Glutamatergic neuron (in vitro differentiated cells): Measurements from ENCODE around the gene SS18L1. TPM values are rescaled to one million over a fixed set of nuclear protein-coding genes. Genes with fewer than 3 reads are reported as not detected.

ENCODE experiments used
- DNase-seq: peaks from one replicate; pipeline ENCODE4 v3.0.0; 2022
- H3K27ac Mint-ChIP-seq: one replicate; pipeline ENCODE4 v1.8.0; 2020; ENCODE audit warnings: mild to moderate bottlenecking, mixed read lengths, inconsistent platforms; ENCODE audit not compliant: unreplicated experiment
- H3K27me3 Mint-ChIP-seq: one replicate; pipeline ENCODE4 v1.8.0; 2020; ENCODE audit warnings: mild to moderate bottlenecking, moderate library complexity, mixed read lengths, inconsistent platforms; ENCODE audit not compliant: unreplicated experiment
- H3K36me3 Mint-ChIP-seq: one replicate; pipeline ENCODE4 v1.8.0; 2020; ENCODE audit warnings: mild to moderate bottlenecking, mixed read lengths, inconsistent platforms; ENCODE audit not compliant: unreplicated experiment
- H3K4me1 Mint-ChIP-seq: one replicate; pipeline ENCODE4 v1.8.0; 2020; ENCODE audit warnings: mild to moderate bottlenecking, low read depth, mixed read lengths, inconsistent platforms; ENCODE audit not compliant: unreplicated experiment
- H3K4me3 Mint-ChIP-seq: one replicate; pipeline ENCODE4 v1.8.0; 2020; ENCODE audit warnings: mild to moderate bottlenecking, mixed read lengths, inconsistent platforms; ENCODE audit not compliant: unreplicated experiment
- H3K9me3 Mint-ChIP-seq: one replicate; pipeline ENCODE4 v1.8.0; 2020; ENCODE audit warnings: mild to moderate bottlenecking, moderate library complexity, mixed read lengths, inconsistent platforms; ENCODE audit not compliant: unreplicated experiment
- total RNA-seq: library from RNA; stranded (reverse); fragmentation: NEBNext Ultra II Directional; extraction: Animal tissue kit (Norgen Biotek cat#: 25700); gene quantifications from one replicate; pipeline ENCODE4 v1.2.1, GENCODE V29; 2021; ENCODE audit not compliant: unreplicated experiment
- TF ChIP-seq, protein P1 (sequence below): fragments of 200-600 bp; sonication (generic); IDR thresholded peaks from one replicate; pipeline ENCODE4 v1.5.0; 2021; ENCODE audit not compliant: partially characterized antibody, unreplicated experiment

SS18L1 gene
- total RNA-seq, 1 donor from 2014 or later, result 50.4 TPM

DNA sequence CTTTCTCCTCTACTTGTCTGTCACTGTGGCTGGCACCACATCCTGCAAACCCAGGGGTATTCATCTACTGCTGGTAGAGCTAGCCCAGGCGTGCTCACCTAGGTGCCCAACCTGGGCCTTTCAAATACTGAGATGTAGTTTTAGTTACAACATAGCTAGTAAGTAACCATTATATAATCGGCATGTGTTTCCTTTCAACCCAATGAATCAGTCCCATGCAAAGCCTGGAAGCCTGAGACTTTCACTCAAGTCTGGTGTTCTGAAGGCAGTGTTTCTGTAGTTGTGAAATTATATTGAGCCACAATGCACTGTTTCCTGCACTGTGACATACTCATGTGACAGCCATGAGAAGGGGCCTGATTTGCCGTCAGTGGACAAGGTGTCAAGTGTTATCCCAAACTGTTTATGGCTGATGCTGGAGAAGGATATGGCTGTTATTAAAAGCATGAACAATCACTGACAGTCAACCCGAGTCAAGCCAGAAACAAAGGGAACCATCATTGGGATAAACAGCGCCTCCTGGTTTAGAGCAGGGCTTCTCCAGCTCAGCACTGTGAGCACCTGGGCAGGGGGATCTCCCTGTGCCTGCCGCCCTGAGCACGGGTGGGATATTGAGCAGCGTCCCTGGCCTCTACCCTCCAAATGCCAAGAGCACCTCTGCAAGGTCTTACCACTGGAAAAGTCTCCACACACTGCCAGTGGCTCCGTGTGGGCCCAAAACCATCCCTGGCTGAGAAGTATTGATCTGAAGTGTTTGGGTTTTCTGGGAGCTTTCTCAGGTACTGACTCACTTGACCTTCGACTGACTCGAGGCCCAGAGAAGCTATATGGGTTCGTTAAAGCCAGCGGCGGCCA is 1.9 kb upstream of the SS18L1 start:
- no peak for DNase-seq
- peaks cover 26% of the 10 kb centered on the region for H3K9me3 Mint-ChIP-seq
- peaks cover 23% of the 10 kb centered on the region for H3K4me1 Mint-ChIP-seq
- H3K27ac Mint-ChIP-seq, result peak overlapping the region; percentile 95
- TF ChIP-seq, protein P1, sequence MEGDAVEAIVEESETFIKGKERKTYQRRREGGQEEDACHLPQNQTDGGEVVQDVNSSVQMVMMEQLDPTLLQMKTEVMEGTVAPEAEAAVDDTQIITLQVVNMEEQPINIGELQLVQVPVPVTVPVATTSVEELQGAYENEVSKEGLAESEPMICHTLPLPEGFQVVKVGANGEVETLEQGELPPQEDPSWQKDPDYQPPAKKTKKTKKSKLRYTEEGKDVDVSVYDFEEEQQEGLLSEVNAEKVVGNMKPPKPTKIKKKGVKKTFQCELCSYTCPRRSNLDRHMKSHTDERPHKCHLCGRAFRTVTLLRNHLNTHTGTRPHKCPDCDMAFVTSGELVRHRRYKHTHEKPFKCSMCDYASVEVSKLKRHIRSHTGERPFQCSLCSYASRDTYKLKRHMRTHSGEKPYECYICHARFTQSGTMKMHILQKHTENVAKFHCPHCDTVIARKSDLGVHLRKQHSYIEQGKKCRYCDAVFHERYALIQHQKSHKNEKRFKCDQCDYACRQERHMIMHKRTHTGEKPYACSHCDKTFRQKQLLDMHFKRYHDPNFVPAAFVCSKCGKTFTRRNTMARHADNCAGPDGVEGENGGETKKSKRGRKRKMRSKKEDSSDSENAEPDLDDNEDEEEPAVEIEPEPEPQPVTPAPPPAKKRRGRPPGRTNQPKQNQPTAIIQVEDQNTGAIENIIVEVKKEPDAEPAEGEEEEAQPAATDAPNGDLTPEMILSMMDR, result no peak
- H3K36me3 Mint-ChIP-seq, result peaks cover 5% of the 10 kb centered on the region
- peaks cover 21% of the 10 kb centered on the region for H3K27me3 Mint-ChIP-seq
- peak overlapping the region; percentile 98 for H3K4me3 Mint-ChIP-seq

DNA sequence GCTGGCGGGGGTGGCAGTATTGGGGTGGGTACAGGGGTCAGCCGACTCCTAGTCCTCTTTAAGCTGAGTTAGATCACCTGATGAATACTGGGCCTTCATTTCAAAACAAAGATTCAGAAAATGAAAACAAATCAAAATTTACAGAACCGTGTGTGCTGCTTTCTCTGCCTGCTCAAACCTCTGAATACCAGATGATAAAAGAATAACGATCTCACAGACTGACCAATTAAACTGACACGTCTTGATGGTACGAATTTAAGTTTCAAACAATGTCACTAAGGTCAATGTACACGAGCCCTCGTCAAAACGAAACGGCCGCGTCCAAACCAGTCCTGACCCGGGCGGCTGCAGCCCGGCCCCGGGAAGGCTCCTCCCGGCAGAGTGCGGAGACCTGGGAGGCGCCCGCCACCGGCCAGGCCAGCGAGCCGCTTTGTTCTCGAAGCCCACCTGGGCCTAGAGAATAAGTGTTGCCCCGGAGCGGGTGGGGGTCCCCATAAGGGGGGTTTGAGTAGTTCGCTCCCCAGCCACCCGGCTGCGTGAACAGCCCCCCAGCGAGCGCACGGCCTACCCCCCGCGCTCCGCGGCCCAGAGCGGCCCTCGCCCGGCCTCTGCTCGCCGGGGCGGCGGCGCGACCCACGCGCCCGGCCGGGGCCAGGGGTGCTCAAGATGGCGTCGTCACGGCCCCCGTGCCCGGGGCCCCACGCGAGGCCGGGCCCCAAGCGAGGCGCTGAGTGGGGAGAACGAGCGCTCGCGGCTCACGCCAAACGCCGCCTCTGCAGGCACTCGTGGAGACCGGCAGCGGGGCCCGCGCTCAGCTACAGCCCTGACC is 1.1 kb upstream of the SS18L1 start:
- H3K4me1 Mint-ChIP-seq, result peaks cover 23% of the 10 kb centered on the region
- TF ChIP-seq, protein P1, result no peak
- H3K4me3 Mint-ChIP-seq, result peak overlapping the region; percentile 98
- peaks cover 21% of the 10 kb centered on the region for H3K27me3 Mint-ChIP-seq
- H3K36me3 Mint-ChIP-seq, result peaks cover 5% of the 10 kb centered on the region
- peaks cover 29% of the 10 kb centered on the region for H3K9me3 Mint-ChIP-seq
- DNase-seq, result peak; percentile 56
- peak overlapping the region; percentile 95 for H3K27ac Mint-ChIP-seq

DNA sequence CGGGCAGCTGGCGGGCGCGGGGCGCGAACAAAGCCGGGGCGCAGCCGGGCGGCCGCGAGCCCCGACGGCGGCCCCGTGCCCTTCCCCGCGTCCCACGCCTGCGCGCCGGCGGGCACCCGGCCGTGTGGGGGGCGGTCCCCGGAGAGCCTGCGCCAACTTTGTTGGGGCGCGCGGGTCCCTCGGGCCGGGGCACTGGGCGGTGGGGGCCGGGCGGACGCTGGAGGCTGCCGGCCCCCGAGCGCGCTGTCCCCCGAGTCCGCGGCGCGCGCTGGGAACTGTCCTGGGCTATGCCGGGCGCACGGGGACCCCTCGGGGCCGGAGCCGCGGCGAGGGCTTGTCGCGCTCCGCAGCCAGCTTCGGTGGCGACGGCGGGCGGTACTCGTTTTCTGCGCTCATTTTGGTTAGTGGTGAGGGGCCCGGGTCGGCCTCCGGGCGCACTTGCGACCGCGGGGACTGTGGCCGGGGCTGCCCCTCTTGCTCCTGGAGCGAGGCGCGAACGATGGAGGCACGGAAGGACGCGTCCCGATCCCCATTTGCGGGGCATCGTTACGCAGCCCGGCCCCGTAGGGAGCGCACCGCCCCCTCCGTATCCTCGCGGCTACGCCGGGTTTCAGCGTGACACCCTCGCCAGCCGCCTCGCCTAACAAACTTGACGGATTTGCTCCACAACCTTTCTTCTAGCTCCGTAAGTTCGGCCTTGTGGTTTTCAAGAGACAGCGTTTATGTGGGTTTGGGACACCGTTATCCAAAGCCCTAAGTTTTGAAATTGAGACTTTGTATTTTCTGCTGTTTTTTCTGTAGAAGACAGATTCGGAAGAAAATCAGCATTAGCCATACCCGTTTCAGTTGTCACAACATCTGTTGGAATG is 622 bp downstream of the SS18L1 start:
- H3K4me1 Mint-ChIP-seq, result peaks cover 25% of the 10 kb centered on the region
- peak overlapping the region; percentile 79 for H3K27ac Mint-ChIP-seq
- DNase-seq, result peak; percentile 70
- TF ChIP-seq, protein P1, result no peak
- H3K27me3 Mint-ChIP-seq, result peaks cover 18% of the 10 kb centered on the region
- peak overlapping the region; percentile 93 for H3K4me3 Mint-ChIP-seq
- H3K36me3 Mint-ChIP-seq, result no peaks in the 10 kb centered on the region
- peaks cover 23% of the 10 kb centered on the region for H3K9me3 Mint-ChIP-seq

DNA sequence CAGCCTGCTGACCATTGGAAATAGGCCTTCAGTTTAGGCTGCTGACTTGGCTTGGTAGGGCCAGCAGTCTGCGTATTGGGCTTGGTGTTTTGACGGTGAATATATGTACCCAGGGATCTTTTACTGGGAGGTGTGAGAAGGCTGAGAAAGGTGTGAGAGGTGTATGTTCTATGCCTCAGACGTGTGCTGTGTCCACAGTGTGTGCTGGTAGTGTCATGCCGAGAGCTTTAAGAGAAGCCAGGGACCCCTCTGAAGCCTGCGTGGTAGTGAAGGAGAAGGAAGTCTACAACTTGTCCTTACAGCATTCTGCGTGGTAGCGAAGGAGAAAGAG is 2.1 kb downstream of the SS18L1 start:
- H3K27me3 Mint-ChIP-seq, result peaks cover 20% of the 10 kb centered on the region
- no peak overlapping the region for H3K27ac Mint-ChIP-seq
- no peak for DNase-seq
- no peaks in the 10 kb centered on the region for H3K36me3 Mint-ChIP-seq
- peaks cover 29% of the 10 kb centered on the region for H3K4me1 Mint-ChIP-seq
- peak overlapping the region; percentile 93 for H3K4me3 Mint-ChIP-seq
- TF ChIP-seq, protein P1, result no peak
- peaks cover 27% of the 10 kb centered on the region for H3K9me3 Mint-ChIP-seq
